ENCODE measurements around the gene TSPAN7.

DNA sequence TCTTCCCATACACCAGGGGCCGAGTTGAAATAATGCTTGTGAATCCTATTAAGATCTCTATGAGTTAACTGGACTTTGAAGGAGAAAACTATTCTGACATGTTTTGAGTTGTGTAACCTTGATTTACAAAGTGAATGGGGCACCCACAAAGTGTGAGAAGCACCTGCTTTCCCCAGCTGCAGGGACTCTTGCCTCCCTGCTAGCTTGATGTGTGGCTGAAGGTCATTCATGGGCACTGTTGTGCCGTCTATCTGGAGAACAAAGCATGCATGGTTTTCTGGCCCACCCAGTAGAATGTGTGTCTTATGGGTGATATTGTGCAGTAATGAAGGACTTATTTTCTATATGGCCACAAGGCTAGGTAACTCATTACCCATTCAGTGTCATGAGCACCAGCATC lies 53.1 kb downstream of the TSPAN7 start:
- TF ChIP-seq CTCF (IDR thresholded peaks at IDR 0.05) (no peak), POLR2A (IDR thresholded peaks at IDR 0.05) (no peak)

All from right lobe of liver (tissue), 4 donors.